Renal pelvis (tissue), 3 donors: ENCODE measurements around the gene PDGFD. TPM values are rescaled to one million over a fixed set of nuclear protein-coding genes. Genes with fewer than 3 reads are reported as not detected.

ENCODE experiments used
- polyA plus RNA-seq, 3 donors: library from polyadenylated mRNA; unstranded; fragments of 120-200 nt; gene quantifications; one replicate each; pipeline ENCODE4 v1.2.1, GENCODE V29; 2013; ENCODE audit not compliant: insufficient read length in 3 of 3

Gene PDGFD
- polyA plus RNA-seq, 3 donors = 18.1 to 25.9 (median 21.6) TPM

Other genes with a start within 250 kb of the PDGFD start
- not detected for gene DDI1, start 127.5 kb downstream of the PDGFD start, polyA plus RNA-seq